T-helper 2 cell treated with Interferon-gamma antibody and Interleukin-4, amounts not matched to agents 5 μg/mL and 100 μg/mL, for 36 hours (primary cell): Measurements from ENCODE around the gene RORB.

Experiments
- DNase-seq: peaks from one replicate; pipeline ENCODE4 v3.0.0; 2021; ENCODE audit warnings: low spot score
- H3K27ac Mint-ChIP-seq: one replicate; pipeline ENCODE4 v1.8.0; 2021; ENCODE audit warnings: mild to moderate bottlenecking, mixed read lengths
- H3K27me3 Mint-ChIP-seq: one replicate; pipeline ENCODE4 v1.8.0; 2021; ENCODE audit warnings: low read depth, mixed read lengths
- H3K36me3 Mint-ChIP-seq: one replicate; pipeline ENCODE4 v1.8.0; 2021; ENCODE audit warnings: low read depth, mixed read lengths
- H3K4me1 Mint-ChIP-seq: one replicate; pipeline ENCODE4 v1.8.0; 2021; ENCODE audit warnings: low read depth, mixed read lengths
- H3K4me3 Mint-ChIP-seq: one replicate; pipeline ENCODE4 v1.8.0; 2022; ENCODE audit warnings: mild to moderate bottlenecking, moderate library complexity, mixed read lengths
- H3K9me3 Mint-ChIP-seq: one replicate; pipeline ENCODE4 v1.8.0; 2021; ENCODE audit warnings: mixed read lengths

Gene RORB

GRCh38 chr9:74496819-74497747 lies at the start of gene RORB:
Gene RORB (plus strand): TSS chr9:74497335. CDS start chr9:74497977, 642 bp downstream.
- DNase-seq = peak; percentile 47
- H3K27me3 Mint-ChIP-seq = peaks cover 69% of the 10 kb centered on the region
- H3K4me3 Mint-ChIP-seq = peak within 1 kb of the TSS; percentile 97
- H3K4me1 Mint-ChIP-seq = peaks cover 23% of the 10 kb centered on the region
- peaks cover 6% of the 10 kb centered on the region for H3K36me3 Mint-ChIP-seq
- H3K27ac Mint-ChIP-seq = peak within 1 kb of the TSS; percentile 63
- no peaks in the 10 kb centered on the region for H3K9me3 Mint-ChIP-seq

DNA sequence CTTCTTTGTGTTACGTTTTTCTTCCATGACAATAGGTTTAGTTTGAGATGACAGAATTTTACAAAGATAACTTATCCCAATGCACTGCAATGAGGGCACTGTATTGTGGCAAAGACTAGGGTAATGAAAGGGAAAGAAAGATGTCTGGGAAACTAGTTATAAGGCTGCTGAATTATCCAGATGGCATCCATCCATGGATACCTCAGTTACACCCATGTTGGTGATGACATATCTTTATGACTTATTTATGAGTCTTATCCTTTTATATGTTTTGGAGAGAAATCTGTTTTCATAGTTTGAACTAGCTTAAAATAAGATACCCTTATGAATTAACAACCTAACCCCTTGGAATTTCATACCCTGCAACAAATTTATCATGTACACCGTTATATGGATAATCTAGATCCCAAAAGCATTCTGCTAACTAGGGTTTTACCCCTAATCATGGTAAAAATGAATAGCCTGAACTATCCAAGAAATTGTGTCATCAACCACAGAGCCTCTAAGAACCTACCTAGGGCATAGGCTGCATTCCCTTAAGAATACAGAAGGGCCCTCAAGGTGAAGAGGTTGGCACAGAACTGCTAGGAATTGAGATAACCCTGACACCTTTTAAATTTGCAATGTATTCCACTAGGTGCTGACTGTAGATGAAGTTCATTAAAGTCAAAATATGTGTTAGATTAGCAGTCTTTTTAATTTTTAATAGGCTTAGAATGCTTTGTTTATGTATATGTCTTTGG lies 49.5 kb upstream of the RORB start:
- Mint-ChIP-seq H3K4me1 (no peaks in the 10 kb centered on the region), H3K36me3 (no peaks in the 10 kb centered on the region), H3K27ac (no peak overlapping the region), H3K27me3 (no peaks in the 10 kb centered on the region), H3K4me3 (no peak overlapping the region), H3K9me3 (no peaks in the 10 kb centered on the region)
- no peak for DNase-seq

DNA sequence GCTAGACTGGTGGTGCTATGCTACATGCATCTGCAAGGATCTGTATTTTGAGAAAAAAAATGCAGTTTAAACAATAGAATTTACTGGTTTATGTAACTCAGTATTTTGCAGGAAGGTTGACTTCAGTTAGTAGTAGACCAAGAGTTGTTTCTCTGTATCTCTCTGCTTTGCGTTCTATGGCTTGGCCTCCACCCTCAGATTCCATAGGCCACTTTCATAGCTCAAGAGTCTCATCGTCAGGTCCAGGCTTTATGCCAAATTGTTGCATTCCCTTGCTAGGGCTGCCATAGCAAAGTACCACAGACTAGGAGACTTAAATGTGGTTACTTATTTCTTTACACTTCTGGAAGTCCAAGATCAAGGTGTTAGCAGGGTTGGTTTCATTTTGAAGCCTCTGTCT lies 48.1 kb upstream of the RORB start:
- no peaks in the 10 kb centered on the region for H3K36me3 Mint-ChIP-seq
- no peak overlapping the region for H3K27ac Mint-ChIP-seq
- no peaks in the 10 kb centered on the region for H3K9me3 Mint-ChIP-seq
- H3K27me3 Mint-ChIP-seq = no peaks in the 10 kb centered on the region
- no peak for DNase-seq
- no peaks in the 10 kb centered on the region for H3K4me1 Mint-ChIP-seq
- no peak overlapping the region for H3K4me3 Mint-ChIP-seq

DNA sequence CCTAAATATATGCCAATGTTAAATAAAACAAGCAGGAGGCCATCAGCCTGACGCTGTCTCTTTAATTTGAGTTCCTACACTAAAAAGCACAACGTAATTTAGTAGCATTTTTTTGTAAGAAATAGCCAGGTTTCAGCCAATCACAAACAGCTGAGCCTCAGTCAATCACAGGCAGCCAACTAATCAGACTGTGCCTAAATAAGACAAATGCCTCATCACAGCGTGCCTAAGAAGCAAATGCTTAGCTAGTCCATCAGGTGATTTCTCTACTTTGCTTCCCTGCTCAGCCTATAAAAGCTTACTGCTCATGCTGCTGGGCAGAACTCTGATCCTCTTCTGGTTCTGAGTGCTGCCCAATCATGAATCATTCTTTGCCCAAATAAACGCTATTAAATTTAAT lies 38.3 kb upstream of the RORB start:
- DNase-seq = no peak
- H3K27me3 Mint-ChIP-seq = no peaks in the 10 kb centered on the region
- H3K9me3 Mint-ChIP-seq = no peaks in the 10 kb centered on the region
- H3K4me1 Mint-ChIP-seq = no peaks in the 10 kb centered on the region
- no peak overlapping the region for H3K4me3 Mint-ChIP-seq
- no peak overlapping the region for H3K27ac Mint-ChIP-seq
- H3K36me3 Mint-ChIP-seq = no peaks in the 10 kb centered on the region

DNA sequence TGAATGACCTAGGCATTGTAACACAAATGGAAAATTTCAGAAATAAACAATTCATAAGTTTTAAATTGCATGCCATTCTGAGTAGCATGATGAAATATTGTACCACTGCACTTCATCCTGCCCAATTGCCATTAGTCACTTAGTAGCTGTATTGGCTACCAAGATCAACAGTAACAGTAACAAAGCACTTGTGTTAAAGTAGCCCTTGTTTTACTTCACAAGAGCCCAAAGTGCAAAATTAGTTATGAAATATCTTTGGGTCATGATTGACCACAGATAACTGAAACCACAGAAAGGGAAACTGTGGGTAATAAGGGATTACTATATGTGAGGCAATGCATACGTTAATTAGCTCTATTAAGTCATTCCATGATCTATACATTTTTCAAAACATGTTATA lies 33.3 kb upstream of the RORB start:
- no peak overlapping the region for H3K4me3 Mint-ChIP-seq
- H3K36me3 Mint-ChIP-seq = no peaks in the 10 kb centered on the region
- H3K27ac Mint-ChIP-seq = no peak overlapping the region
- no peaks in the 10 kb centered on the region for H3K9me3 Mint-ChIP-seq
- no peaks in the 10 kb centered on the region for H3K27me3 Mint-ChIP-seq
- DNase-seq = no peak
- H3K4me1 Mint-ChIP-seq = no peaks in the 10 kb centered on the region

DNA sequence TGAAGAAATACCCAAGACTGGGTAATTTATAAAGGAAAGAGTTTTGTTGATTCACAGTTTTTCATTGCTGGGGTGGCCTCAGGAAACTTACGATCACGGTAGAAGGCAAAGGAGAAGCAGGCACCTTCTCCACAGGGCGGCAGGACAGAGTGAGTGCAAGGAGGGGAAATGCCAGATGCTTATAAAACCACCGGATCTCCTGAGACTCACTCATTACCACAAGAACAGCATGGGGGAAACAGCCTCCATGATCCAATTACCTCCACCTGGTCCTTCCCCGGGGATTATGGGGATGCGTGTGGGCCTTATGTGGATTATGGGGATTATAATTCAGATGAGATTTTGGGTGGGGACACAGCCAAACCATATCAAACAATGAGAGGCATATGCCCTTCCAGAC lies 18.5 kb upstream of the RORB start:
- no peak for DNase-seq
- Mint-ChIP-seq H3K9me3 (no peaks in the 10 kb centered on the region), H3K36me3 (no peaks in the 10 kb centered on the region), H3K4me3 (no peak overlapping the region), H3K4me1 (no peaks in the 10 kb centered on the region), H3K27ac (no peak overlapping the region), H3K27me3 (no peaks in the 10 kb centered on the region)

- Mint-ChIP-seq H3K27me3 (no peaks in the 10 kb centered on the region), H3K36me3 (no peaks in the 10 kb centered on the region), H3K4me3 (no peak overlapping the region), H3K27ac (no peak overlapping the region), H3K4me1 (no peaks in the 10 kb centered on the region), H3K9me3 (no peaks in the 10 kb centered on the region)
- no peak for DNase-seq
These were observed 17.4 kb upstream of the RORB start for GRCh38 chr9:74479711-74480110.

DNA sequence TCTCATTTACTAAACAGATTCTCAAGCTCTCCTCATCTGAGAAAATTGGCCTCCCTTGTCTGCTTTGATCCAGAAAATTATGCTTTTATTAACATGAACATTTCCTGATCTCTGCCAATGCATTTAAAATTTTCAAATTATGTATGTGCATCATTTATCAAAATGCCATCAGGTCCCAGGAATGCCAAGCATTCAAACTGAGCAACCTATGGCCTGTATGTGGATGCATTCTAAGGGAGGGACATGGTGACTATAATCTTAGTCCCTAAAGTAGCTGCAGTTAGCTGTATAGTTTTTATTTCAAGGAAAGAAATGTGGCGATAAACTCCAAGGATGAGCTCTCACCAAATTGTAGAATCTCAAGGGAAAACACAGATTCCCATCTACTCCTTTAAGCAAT lies 9.7 kb upstream of the RORB start:
- Mint-ChIP-seq H3K4me3 (no peak overlapping the region), H3K4me1 (no peaks in the 10 kb centered on the region), H3K9me3 (no peaks in the 10 kb centered on the region), H3K27ac (no peak overlapping the region), H3K27me3 (no peaks in the 10 kb centered on the region), H3K36me3 (no peaks in the 10 kb centered on the region)
- DNase-seq = no peak

DNA sequence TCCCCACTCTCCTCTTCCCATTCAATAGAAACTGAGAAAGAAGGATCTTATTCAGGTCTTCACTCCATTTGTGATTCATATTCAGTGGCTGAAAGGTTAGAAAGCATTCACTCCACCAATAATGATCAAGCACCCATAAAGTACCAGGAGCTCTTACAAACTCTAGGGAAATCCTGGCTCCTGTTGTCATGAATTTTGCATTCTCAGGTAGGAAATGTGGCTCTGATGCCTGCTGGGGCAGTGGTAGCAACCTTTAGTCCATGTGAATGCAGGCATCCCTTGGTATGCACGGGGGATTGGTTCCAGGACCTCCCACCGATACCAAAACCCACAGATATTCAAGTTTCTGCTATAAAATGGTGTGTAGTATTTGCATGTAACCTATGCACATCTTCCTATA lies 3.6 kb upstream of the RORB start:
- H3K27me3 Mint-ChIP-seq = peaks cover 38% of the 10 kb centered on the region
- peaks cover 9% of the 10 kb centered on the region for H3K4me1 Mint-ChIP-seq
- no peak overlapping the region for H3K27ac Mint-ChIP-seq

DNA sequence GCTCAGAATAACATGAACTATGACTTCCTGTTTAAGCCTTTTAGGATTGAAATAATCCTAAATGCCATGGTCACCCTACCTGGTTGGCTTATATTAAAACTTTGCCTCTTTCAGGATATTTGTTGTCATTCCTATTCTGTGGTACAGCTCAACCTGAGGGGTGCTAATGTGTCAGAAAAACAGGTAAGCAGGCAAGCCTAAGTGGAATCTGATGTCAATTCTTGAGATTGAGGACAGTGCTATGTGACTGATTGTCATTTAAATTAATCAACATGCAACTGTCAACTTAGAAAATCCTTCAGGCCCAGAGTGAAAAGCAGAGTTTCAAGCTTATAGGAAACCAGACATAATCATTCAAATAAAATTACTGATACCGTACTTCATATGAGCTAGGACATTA lies 2.6 kb upstream of the RORB start:
- Mint-ChIP-seq H3K9me3 (no peaks in the 10 kb centered on the region), H3K27me3 (peaks cover 46% of the 10 kb centered on the region), H3K4me3 (no peak overlapping the region), H3K4me1 (peaks cover 16% of the 10 kb centered on the region), H3K27ac (no peak overlapping the region), H3K36me3 (peaks cover 6% of the 10 kb centered on the region)
- DNase-seq = no peak

More for the DNA sequence above, 3.6 kb upstream of the RORB start:
- no peaks in the 10 kb centered on the region for H3K9me3 Mint-ChIP-seq
- H3K36me3 Mint-ChIP-seq = peaks cover 6% of the 10 kb centered on the region
- H3K4me3 Mint-ChIP-seq = no peak overlapping the region
- DNase-seq = no peak

DNA sequence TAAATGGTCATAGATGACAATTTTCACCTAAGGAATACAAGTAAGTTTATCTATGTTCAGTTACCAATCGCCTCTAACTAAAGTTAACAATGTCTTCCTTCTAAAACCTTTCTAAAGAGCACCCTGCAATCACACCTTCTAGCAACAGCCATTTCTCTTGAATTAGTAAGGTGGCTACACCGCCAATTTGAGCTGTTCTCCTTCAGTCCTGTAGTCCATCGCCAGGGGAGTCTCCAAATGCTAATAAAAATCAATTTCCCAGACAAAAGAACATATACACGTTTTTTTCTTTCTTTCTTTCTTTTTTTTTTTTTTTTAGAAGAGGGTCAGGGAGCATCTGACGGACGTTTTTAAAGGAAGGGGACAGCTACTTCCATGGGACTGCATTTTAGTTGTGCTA lies 729 bp upstream of the RORB start:
- no peak for DNase-seq
- peaks cover 6% of the 10 kb centered on the region for H3K36me3 Mint-ChIP-seq
- no peak overlapping the region for H3K27ac Mint-ChIP-seq
- peaks cover 23% of the 10 kb centered on the region for H3K4me1 Mint-ChIP-seq
- peak overlapping the region; percentile 97 for H3K4me3 Mint-ChIP-seq
- H3K27me3 Mint-ChIP-seq = peaks cover 65% of the 10 kb centered on the region
- H3K9me3 Mint-ChIP-seq = no peaks in the 10 kb centered on the region

DNA sequence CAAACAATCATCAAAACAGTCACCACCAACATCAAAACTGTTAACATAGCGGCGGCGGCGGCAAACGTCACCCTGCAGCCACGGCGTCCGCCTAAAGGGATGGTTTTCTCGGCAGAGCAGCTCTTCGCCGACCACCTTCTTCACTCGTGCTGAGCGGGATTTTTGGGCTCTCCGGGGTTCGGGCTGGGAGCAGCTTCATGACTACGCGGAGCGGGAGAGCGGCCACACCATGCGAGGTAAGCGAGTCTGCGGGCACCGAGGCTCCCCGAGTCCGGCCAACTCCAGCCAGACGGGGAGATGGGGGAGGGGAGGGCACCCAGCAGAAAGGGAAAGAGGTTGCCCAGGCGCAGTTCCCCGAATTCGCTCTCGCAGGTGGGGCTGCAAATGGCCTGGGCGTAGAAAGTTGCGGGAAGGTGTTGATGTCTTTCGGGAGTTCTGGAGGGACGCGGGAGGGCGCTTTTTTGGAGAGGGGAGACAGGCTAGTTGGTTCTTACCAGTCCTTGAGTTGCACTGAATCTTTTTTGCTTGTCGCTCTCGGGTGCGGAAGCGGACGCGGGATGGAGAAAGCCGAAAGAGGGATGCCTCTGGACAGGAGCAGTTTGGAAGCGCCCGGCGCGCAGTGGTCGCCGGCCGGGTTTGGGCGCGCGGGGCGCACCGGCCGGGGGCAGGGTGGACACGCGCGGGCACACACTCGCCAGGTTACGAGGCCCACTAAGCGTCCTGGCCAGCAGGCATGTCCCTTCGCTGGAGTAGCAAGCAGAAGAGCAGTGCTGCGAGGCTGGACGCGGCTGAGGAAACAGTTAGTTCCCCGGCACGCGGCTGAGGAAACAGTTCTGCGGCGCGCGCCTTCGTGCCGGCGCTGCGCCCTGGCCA lies 849 bp downstream of the RORB start:
- Mint-ChIP-seq H3K27me3 (peaks cover 71% of the 10 kb centered on the region), H3K36me3 (peaks cover 6% of the 10 kb centered on the region), H3K27ac (peak overlapping the region; percentile 63), H3K4me3 (peak overlapping the region; percentile 97), H3K4me1 (peaks cover 23% of the 10 kb centered on the region), H3K9me3 (no peaks in the 10 kb centered on the region)
- DNase-seq = no peak

GRCh38 chr9:74498621-74499095 lies 1.5 kb downstream of the RORB start:
- no peak for DNase-seq
- Mint-ChIP-seq H3K4me1 (peaks cover 23% of the 10 kb centered on the region), H3K27me3 (peaks cover 71% of the 10 kb centered on the region), H3K4me3 (peak overlapping the region; percentile 74), H3K27ac (no peak overlapping the region), H3K36me3 (peaks cover 6% of the 10 kb centered on the region), H3K9me3 (no peaks in the 10 kb centered on the region)
